H1 (cell line): ENCODE results near the gene COL8A1. TPM values are rescaled to one million over a fixed set of nuclear protein-coding genes. Genes with fewer than 3 reads are reported as not detected.

Source experiments
- BCL11A ChIP-seq, 2 experiments: IDR thresholded peaks; one replicate each; pipeline ENCODE4 v1.6.1; 2011; ENCODE audit warnings: low read depth in 2 of 2, low read length in 2 of 2, mild to moderate bottlenecking in 2 of 2
- CBX8 ChIP-seq: fragments of 300-800, 300-1000 bp; sonication (generic); IDR thresholded peaks from 2 replicates; pipeline ENCODE4 v1.7.1; 2016; ENCODE audit warnings: low read depth, low read length, borderline replicate concordance
- CREB1 ChIP-seq: IDR thresholded peaks from 2 replicates; pipeline ENCODE4 v1.6.1; 2012; ENCODE audit warnings: inconsistent platforms
- CTBP2 ChIP-seq: IDR thresholded peaks from 2 replicates; pipeline ENCODE4 v1.7.0; 2011; ENCODE audit warnings: borderline replicate concordance, mild to moderate bottlenecking, moderate library complexity, mixed read lengths, low read length; ENCODE audit not compliant: insufficient read depth, insufficient read length
- GABPA ChIP-seq: IDR thresholded peaks from 2 replicates; pipeline ENCODE4 v1.6.1; 2011; ENCODE audit warnings: mild to moderate bottlenecking, low read length, moderate library complexity, borderline replicate concordance; ENCODE audit not compliant: insufficient read depth
- HDAC6 ChIP-seq: IDR thresholded peaks from one replicate; pipeline ENCODE4 v1.7.1; 2012; ENCODE audit warnings: low read depth, mild to moderate bottlenecking, inconsistent platforms, low read length, moderate library complexity
- KDM1A ChIP-seq: fragments of 200-600, 300-600 bp; sonication (generic); IDR thresholded peaks from 2 replicates; pipeline ENCODE4 v1.7.1; 2016; ENCODE audit warnings: mild to moderate bottlenecking, low read length, borderline replicate concordance
- KDM4A ChIP-seq: IDR thresholded peaks from one replicate; pipeline ENCODE4 v1.7.1; 2012; ENCODE audit warnings: low read depth, mild to moderate bottlenecking, moderate library complexity, low read length, inconsistent platforms; ENCODE audit not compliant: severe bottlenecking
- NRF1 ChIP-seq: IDR thresholded peaks from 2 replicates; pipeline ENCODE4 v1.6.1; 2011; ENCODE audit warnings: mild to moderate bottlenecking, low read depth, low read length, improper control_type of control experiment
- POLR2A ChIP-seq, 2 experiments: IDR thresholded peaks; 1 replicate in 1 of 2; 2 replicates in 1 of 2; pipeline ENCODE4 v1.6.1; 2011; ENCODE audit warnings: low read depth in 2 of 2, low read length in 2 of 2, mild to moderate bottlenecking in 2 of 2; ENCODE audit errors: control extremely low read depth in 1 of 2
- POLR2AphosphoS5 ChIP-seq: IDR thresholded peaks from 2 replicates; pipeline ENCODE4 v1.6.1; 2011; ENCODE audit warnings: low read depth, low read length
- RAD21 ChIP-seq, 2 experiments: IDR thresholded peaks in 1 of 2; conservative IDR thresholded peaks in 1 of 2; 2 replicates each; pipeline ENCODE4 v1.6.1; 2011; ENCODE audit warnings: low read depth in 2 of 2, low read length in 2 of 2, improper control_type of control experiment in 1 of 2, inconsistent platforms in 1 of 2, mild to moderate bottlenecking in 1 of 2, moderate library complexity in 1 of 2
- RBBP5 ChIP-seq: IDR thresholded peaks from 2 replicates; pipeline ENCODE4 v1.7.1; 2012; ENCODE audit warnings: low read depth, mild to moderate bottlenecking, inconsistent platforms, low read length, moderate library complexity, borderline replicate concordance
- SIX5 ChIP-seq: IDR thresholded peaks from 2 replicates; pipeline ENCODE4 v1.6.1; 2011; ENCODE audit warnings: mild to moderate bottlenecking, low read depth, low read length
- SP1 ChIP-seq: IDR thresholded peaks from 2 replicates; pipeline ENCODE4 v1.6.1; 2011; ENCODE audit warnings: low read depth, low read length
- SP2 ChIP-seq: IDR thresholded peaks from 2 replicates; pipeline ENCODE4 v1.6.1; 2012; ENCODE audit warnings: mild to moderate bottlenecking, low read length, inconsistent platforms
- SRF ChIP-seq: IDR thresholded peaks from 2 replicates; pipeline ENCODE4 v1.6.1; 2011; ENCODE audit warnings: mild to moderate bottlenecking, low read depth, low read length, moderate library complexity
- TAF1 ChIP-seq: IDR thresholded peaks from 2 replicates; pipeline ENCODE4 v1.6.1; 2011; ENCODE audit warnings: mild to moderate bottlenecking, low read depth, low read length
- TCF12 ChIP-seq: IDR thresholded peaks from 2 replicates; pipeline ENCODE4 v1.6.1; 2011; ENCODE audit warnings: low read depth, mild to moderate bottlenecking, low read length
- TEAD4 ChIP-seq: IDR thresholded peaks from 2 replicates; pipeline ENCODE4 v1.6.1; 2012; ENCODE audit warnings: low read depth, low read length, inconsistent platforms, mixed read lengths
- YY1 ChIP-seq: IDR thresholded peaks from 2 replicates; pipeline ENCODE4 v1.6.1; 2011; ENCODE audit warnings: low read depth, mild to moderate bottlenecking, low read length
- polyA plus RNA-seq, 7 experiments: library from polyadenylated mRNA; depleted of rRNA in 3 of 7; stranded (reverse) in 5 of 7; unstranded in 2 of 7; fragments of >200 nt in 5 of 7; fragments of 200-250 nt in 2 of 7; gene quantifications; 1 replicate in 5 of 7; 2 replicates in 1 of 7; 4 replicates in 1 of 7; pipeline versions ENCODE4 v1.2.1 to v1.2.3, GENCODE V29; 2011 to 2013; ENCODE audit warnings: missing spikeins in 2 of 7, mixed read lengths in 2 of 7
- total RNA-seq: library from RNA; stranded (reverse); fragmentation: NEBNext Ultra II Directional; extraction: Animal tissue kit (Norgen Biotek cat#: 25700); gene quantifications from 2 replicates; pipeline ENCODE4 v1.2.1, GENCODE V29; 2021
- TF ChIP-seq, protein P1 (sequence below): IDR thresholded peaks from 2 replicates; pipeline ENCODE4 v1.6.1; 2011; ENCODE audit warnings: low read length, improper control_type of control experiment
- TF ChIP-seq, protein P2 (sequence below): IDR thresholded peaks from 2 replicates; pipeline ENCODE4 v1.6.1; 2012; ENCODE audit warnings: low read length, inconsistent platforms

COL8A1 gene
- total and polyA plus RNA-seq, 2 of the 8 experiments (the other 6 are each of a cell fraction or from before 2014, with no cell fraction given) = 0.21 to 1.2 TPM

DNA sequence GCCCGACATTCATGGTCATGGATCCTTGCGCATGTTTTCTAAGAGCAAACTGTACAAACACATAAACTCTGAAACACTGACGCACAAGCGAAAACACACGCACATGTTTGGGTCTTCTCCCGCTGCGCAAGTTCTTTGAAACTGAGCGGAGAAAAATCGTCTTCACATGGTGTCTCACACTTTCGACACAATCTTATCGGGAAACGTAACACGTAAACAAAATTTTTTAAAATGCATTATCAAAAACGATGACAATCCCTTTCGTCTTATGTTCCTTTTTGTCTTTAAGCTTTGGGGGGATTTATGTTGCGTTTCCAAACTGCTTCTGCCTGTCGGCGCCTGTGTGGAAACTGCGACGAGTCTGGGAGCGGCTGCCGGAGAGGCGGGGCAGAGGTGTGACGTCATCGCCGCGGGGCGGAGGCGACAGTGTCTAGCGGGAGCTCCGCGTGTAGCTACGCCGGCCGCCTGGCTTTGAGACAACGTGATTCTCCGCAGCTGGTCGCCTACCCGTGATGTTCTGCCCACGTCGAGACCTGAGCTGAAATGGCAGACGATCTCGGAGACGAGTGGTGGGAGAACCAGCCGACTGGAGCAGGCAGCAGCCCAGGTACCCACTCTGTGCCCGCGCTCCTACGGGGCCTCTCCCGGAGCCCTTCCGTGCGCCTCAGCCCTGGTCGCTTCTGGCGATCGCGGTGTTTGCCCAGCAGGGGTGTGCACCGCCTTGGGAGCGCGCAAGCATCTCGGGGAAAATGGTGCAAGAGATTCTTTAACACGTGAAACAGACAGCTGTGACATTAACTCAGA is 179.2 kb downstream of the COL8A1 start, which contains the start of gene CMSS1 (continued):
- TF ChIP-seq KDM1A (no peak), CTBP2 (no peak), SP2 (no peak), CREB1 (peak; percentile 96), SIX5 (no peak), CBX8 (no peak), KDM4A (peak; percentile 89), HDAC6 (no peak), BCL11A (IDR thresholded peaks at IDR 0.05; ENCODE audit: low read depth in 2 of 2, low read length in 2 of 2) (no peak), RBBP5 (peak; percentile 71), GABPA (no peak), SP1 (no peak), POLR2A (IDR thresholded peaks at IDR 0.05; ENCODE audit: control extremely low read depth in 1 of 2, low read depth in 2 of 2, low read length in 2 of 2) (peak; percentile 78 to 88), TEAD4 (no peak), NRF1 (no peak), TCF12 (no peak), YY1 (no peak), SRF (no peak), POLR2AphosphoS5 (peak; percentile 89), RAD21 (IDR thresholded peaks at IDR 0.05 in 1 of 2, conservative IDR thresholded peaks at IDR 0.05 in 1 of 2; ENCODE audit: low read depth in 2 of 2, low read length in 2 of 2) (no peak), TAF1 (peak; percentile 88)
- TF ChIP-seq, protein P1, sequence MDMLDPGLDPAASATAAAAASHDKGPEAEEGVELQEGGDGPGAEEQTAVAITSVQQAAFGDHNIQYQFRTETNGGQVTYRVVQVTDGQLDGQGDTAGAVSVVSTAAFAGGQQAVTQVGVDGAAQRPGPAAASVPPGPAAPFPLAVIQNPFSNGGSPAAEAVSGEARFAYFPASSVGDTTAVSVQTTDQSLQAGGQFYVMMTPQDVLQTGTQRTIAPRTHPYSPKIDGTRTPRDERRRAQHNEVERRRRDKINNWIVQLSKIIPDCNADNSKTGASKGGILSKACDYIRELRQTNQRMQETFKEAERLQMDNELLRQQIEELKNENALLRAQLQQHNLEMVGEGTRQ = no peak
- TF ChIP-seq, protein P2, sequence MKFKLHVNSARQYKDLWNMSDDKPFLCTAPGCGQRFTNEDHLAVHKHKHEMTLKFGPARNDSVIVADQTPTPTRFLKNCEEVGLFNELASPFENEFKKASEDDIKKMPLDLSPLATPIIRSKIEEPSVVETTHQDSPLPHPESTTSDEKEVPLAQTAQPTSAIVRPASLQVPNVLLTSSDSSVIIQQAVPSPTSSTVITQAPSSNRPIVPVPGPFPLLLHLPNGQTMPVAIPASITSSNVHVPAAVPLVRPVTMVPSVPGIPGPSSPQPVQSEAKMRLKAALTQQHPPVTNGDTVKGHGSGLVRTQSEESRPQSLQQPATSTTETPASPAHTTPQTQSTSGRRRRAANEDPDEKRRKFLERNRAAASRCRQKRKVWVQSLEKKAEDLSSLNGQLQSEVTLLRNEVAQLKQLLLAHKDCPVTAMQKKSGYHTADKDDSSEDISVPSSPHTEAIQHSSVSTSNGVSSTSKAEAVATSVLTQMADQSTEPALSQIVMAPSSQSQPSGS = peak; percentile 93; the same call in 1 of the 2 replicates
